K562 (cell line): ENCODE data around the gene PRMT5. TPM values are rescaled to one million over a fixed set of nuclear protein-coding genes. Genes with fewer than 3 reads are reported as not detected.

ENCODE experiments used
- CBX3 ChIP-seq, 2 experiments: IDR thresholded peaks; 1 replicate in 1 of 2; 2 replicates in 1 of 2; pipeline ENCODE4 v1.6.1; 2012; ENCODE audit warnings: inconsistent platforms in 2 of 2, low read length in 2 of 2, borderline replicate concordance in 1 of 2, control low read depth in 1 of 2
- GTF3C2 ChIP-seq: IDR thresholded peaks from 3 replicates; pipeline ENCODE4 v1.6.1; 2011; ENCODE audit warnings: borderline replicate concordance, mild to moderate bottlenecking, moderate library complexity; ENCODE audit not compliant: insufficient read length; ENCODE audit errors: extremely low read depth
- JUNB ChIP-seq: fragments of 450-650 bp; formaldehyde crosslinking; conservative IDR thresholded peaks from 2 replicates; pipeline ENCODE4 v1.4.0; 2020; ENCODE audit warnings: mild to moderate bottlenecking
- JUND ChIP-seq, 2 experiments: IDR thresholded peaks; 2 replicates in 1 of 2; 3 replicates in 1 of 2; pipeline ENCODE4 v1.6.1; 2011; ENCODE audit warnings: borderline replicate concordance in 2 of 2, low read depth in 2 of 2, low read length in 2 of 2, improper control_type of control experiment in 1 of 2, missing biosample characterization in 1 of 2, missing genetic modification characterization in 1 of 2, missing genetic modification reagents in 1 of 2
- NCOA6 ChIP-seq: fragments of 450-650 bp; IDR thresholded peaks from 2 replicates; pipeline ENCODE4 v1.6.1; 2017; ENCODE audit warnings: mild to moderate bottlenecking
- NFE2 ChIP-seq: IDR thresholded peaks from 2 replicates; pipeline ENCODE4 v1.6.1; 2014; ENCODE audit warnings: antibody characterized with exemption, low read depth
- NR3C1 ChIP-seq: sonication (generic); formaldehyde crosslinking; IDR thresholded peaks from 2 replicates; pipeline ENCODE4 v1.8.1; 2022; ENCODE audit warnings: missing genetic modification reagents
- PHF20 ChIP-seq: fragments of 450-650 bp; IDR thresholded peaks from 2 replicates; pipeline ENCODE4 v1.6.1; 2018; ENCODE audit not compliant: partially characterized antibody
- PTBP1 ChIP-seq: fragments of 200-400 bp; formaldehyde crosslinking; IDR thresholded peaks from 2 replicates; pipeline ENCODE4 v1.6.1; 2017; ENCODE audit warnings: low read depth, low read length
- SMARCC2 ChIP-seq: fragments of 450-650 bp; IDR thresholded peaks from 2 replicates; pipeline ENCODE4 v1.6.1; 2017; ENCODE audit warnings: antibody characterized with exemption, moderate library complexity, mild to moderate bottlenecking, low read depth
- TAF15 ChIP-seq: fragments of 200-400 bp; formaldehyde crosslinking; IDR thresholded peaks from 2 replicates; pipeline ENCODE4 v1.6.1; 2017; ENCODE audit warnings: mild to moderate bottlenecking, low read depth, low read length, moderate library complexity
- TAF7 ChIP-seq: fragments of 450-650 bp; IDR thresholded peaks from 2 replicates; pipeline ENCODE4 v1.6.1; 2016; ENCODE audit warnings: missing genetic modification characterization, missing compliant biosample characterization
- ZBTB7A ChIP-seq: IDR thresholded peaks from 2 replicates; pipeline ENCODE4 v1.6.1; 2011; ENCODE audit warnings: low read depth, mild to moderate bottlenecking, low read length, moderate library complexity, borderline replicate concordance; ENCODE audit not compliant: control insufficient read depth
- ZNF134 ChIP-seq: fragments of 250-450 bp; sonication (Bioruptor Pico); conservative IDR thresholded peaks from 2 replicates; pipeline ENCODE4 v1.4.0; 2020
- ZNF217 ChIP-seq: sonication (generic); formaldehyde crosslinking; IDR thresholded peaks from 2 replicates; pipeline ENCODE4 v1.8.0; 2022; ENCODE audit warnings: mild to moderate bottlenecking, missing genetic modification reagents
- polyA plus RNA-seq, 8 experiments: library from polyadenylated mRNA; depleted of rRNA in 4 of 8; stranded (reverse) in 5 of 8; unstranded in 3 of 8; fragments of >200 nt; fragmentation: Nextera tagmentation in 2 of 8; fragmentation: Illumina TruSeq in 1 of 8; extraction: Ambion mirVana in 2 of 8; extraction: Trizol in 1 of 8; gene quantifications; 2 replicates each; pipeline versions ENCODE4 v1.2.1 to v1.2.3, GENCODE V29; 2011 to 2014; ENCODE audit warnings: inconsistent platforms in 1 of 8, missing spikeins in 1 of 8
- total RNA-seq, 7 experiments: library from RNA; depleted of rRNA in 6 of 7; stranded (reverse); fragments of >200 nt in 6 of 7; fragmentation: Illumina TruSeq in 2 of 7; extraction: Trizol in 2 of 7; gene quantifications; 2 replicates each; pipeline versions ENCODE4 v1.2.1 to v1.2.3, GENCODE V29; 2011 to 2021; ENCODE audit warnings: low replicate concordance in 1 of 7
- TF ChIP-seq, protein P1 (sequence below): fragments of 450-650 bp; IDR thresholded peaks from 2 replicates; pipeline ENCODE4 v1.6.1; 2016; ENCODE audit warnings: low read depth

PRMT5 gene
- total and polyA plus RNA-seq, 9 of the 15 experiments (the other 6 are each of a cell fraction or from before 2014, with no cell fraction given) = 114 to 552 (median 222) TPM

GRCh38 chr14:22872033-22872832 is 56.9 kb downstream of the PRMT5 start (continued):
- no peak for TF ChIP-seq GTF3C2
- TF ChIP-seq PHF20 = no peak
- TF ChIP-seq NFE2 = 0 out of 2 replicates have a peak, but pooled peaks have one; percentile 63
- TF ChIP-seq ZNF134 (CRISPR knock-in tag) = 0 out of 2 replicates have a peak, but pooled peaks have one; percentile 25
- TF ChIP-seq, protein P1, sequence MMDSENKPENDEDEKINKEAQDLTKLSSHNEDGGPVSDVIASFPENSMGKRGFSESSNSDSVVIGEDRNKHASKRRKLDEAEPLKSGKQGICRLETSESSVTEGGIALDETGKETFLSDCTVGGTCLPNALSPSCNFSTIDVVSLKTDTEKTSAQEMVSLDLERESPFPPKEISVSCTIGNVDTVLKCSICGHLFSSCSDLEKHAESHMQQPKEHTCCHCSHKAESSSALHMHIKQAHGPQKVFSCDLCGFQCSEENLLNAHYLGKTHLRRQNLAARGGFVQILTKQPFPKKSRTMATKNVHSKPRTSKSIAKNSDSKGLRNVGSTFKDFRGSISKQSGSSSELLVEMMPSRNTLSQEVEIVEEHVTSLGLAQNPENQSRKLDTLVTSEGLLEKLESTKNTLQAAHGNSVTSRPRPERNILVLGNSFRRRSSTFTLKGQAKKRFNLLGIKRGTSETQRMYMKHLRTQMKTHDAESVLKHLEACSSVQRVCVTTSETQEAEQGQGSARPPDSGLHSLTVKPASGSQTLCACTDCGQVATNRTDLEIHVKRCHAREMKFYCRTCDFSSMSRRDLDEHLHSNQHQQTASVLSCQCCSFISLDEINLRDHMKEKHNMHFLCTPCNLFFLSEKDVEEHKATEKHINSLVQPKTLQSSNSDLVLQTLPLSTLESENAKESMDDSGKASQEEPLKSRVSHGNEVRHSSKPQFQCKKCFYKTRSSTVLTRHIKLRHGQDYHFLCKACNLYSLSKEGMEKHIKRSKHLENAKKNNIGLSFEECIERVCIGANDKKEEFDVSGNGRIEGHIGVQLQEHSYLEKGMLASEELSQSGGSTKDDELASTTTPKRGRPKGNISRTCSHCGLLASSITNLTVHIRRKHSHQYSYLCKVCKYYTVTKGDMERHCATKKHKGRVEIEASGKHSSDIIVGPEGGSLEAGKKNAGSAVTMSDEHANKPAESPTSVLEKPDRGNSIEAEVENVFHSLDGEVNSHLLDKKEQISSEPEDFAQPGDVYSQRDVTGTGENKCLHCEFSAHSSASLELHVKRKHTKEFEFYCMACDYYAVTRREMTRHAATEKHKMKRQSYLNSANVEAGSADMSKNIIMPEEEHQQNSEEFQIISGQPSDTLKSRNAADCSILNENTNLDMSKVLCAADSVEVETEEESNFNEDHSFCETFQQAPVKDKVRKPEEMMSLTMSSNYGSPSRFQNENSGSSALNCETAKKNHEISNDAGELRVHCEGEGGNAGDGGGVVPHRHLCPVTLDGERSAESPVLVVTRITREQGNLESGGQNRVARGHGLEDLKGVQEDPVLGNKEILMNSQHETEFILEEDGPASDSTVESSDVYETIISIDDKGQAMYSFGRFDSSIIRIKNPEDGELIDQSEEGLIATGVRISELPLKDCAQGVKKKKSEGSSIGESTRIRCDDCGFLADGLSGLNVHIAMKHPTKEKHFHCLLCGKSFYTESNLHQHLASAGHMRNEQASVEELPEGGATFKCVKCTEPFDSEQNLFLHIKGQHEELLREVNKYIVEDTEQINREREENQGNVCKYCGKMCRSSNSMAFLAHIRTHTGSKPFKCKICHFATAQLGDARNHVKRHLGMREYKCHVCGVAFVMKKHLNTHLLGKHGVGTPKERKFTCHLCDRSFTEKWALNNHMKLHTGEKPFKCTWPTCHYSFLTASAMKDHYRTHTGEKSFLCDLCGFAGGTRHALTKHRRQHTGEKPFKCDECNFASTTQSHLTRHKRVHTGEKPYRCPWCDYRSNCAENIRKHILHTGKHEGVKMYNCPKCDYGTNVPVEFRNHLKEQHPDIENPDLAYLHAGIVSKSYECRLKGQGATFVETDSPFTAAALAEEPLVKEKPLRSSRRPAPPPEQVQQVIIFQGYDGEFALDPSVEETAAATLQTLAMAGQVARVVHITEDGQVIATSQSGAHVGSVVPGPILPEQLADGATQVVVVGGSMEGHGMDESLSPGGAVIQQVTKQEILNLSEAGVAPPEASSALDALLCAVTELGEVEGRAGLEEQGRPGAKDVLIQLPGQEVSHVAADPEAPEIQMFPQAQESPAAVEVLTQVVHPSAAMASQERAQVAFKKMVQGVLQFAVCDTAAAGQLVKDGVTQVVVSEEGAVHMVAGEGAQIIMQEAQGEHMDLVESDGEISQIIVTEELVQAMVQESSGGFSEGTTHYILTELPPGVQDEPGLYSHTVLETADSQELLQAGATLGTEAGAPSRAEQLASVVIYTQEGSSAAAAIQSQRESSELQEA = no peak
- no peak for TF ChIP-seq PTBP1
- no peak for TF ChIP-seq SMARCC2
- TF ChIP-seq NCOA6 = no peak
- no peak for TF ChIP-seq TAF15
- peak; percentile 70 for TF ChIP-seq JUND (IDR thresholded peaks at IDR 0.05; ENCODE audit: borderline replicate concordance, low read depth, low read length)
- TF ChIP-seq JUND (tag; IDR thresholded peaks at IDR 0.05; ENCODE audit: borderline replicate concordance, low read depth, low read length) = peak; percentile 18; the same call in 1 of the 3 replicates
- no peak for TF ChIP-seq NR3C1 (CRISPR knock-in tag)
- no peak for TF ChIP-seq JUNB (CRISPR knock-in tag)
- TF ChIP-seq TAF7 = no peak
- no peak for TF ChIP-seq ZNF217 (CRISPR knock-in tag)
- TF ChIP-seq ZBTB7A = 0 out of 2 replicates have a peak, but pooled peaks have one; percentile 1
- TF ChIP-seq CBX3 (IDR thresholded peaks at IDR 0.05; ENCODE audit: borderline replicate concordance in 1 of 2, low read length in 2 of 2) = no peak
